OCI-LY3 (cell line): Measurements from ENCODE around the gene SUPT16H.
A peak's percentile ranks its signal among the peaks of the same experiment; 100 is the strongest.

Source experiments
- H2AFZ ChIP-seq: fragments of 200-600, 300-600 bp; shearing (Covaris generic); 2 replicates; pipeline ENCODE4 v1.6.0; 2014; ENCODE audit warnings: antibody characterized with exemption, low read depth, low read length
- H3K27ac ChIP-seq: fragments of 200-600, 300-600 bp; sonication (generic); 2 replicates; pipeline ENCODE4 v1.5.1; 2014; ENCODE audit warnings: mild to moderate bottlenecking, low read length, moderate library complexity, mixed read lengths
- H3K27me3 ChIP-seq: fragments of 200-600, 300-600 bp; sonication (generic); 2 replicates; pipeline ENCODE4 v1.6.1; 2014; ENCODE audit warnings: low read depth, low read length, mixed read lengths
- H3K36me3 ChIP-seq: fragments of 200-600, 300-600 bp; sonication (generic); replicated peaks from 2 replicates; pipeline ENCODE3; 2014; ENCODE audit warnings: low read depth, low read length, mixed read lengths
- H3K4me1 ChIP-seq: fragments of 300-600, 200-600 bp; sonication (generic); 2 replicates; pipeline ENCODE4 v1.6.1; 2014; ENCODE audit warnings: low read length, mixed read lengths
- H3K4me2 ChIP-seq: fragments of 200-600, 300-600 bp; sonication (generic); 2 replicates; pipeline ENCODE4 v1.6.1; 2014; ENCODE audit warnings: low read length, mixed read lengths
- H3K4me3 ChIP-seq: fragments of 300-600, 200-600 bp; sonication (generic); 2 replicates; pipeline ENCODE4 v1.5.1; 2014; ENCODE audit warnings: antibody characterized with exemption, mild to moderate bottlenecking, low read length, moderate library complexity
- H3K79me2 ChIP-seq: fragments of 300-600, 200-600 bp; shearing (Covaris generic); 2 replicates; pipeline ENCODE4 v1.6.1; 2014; ENCODE audit warnings: mild to moderate bottlenecking, low read length, mixed read lengths
- H3K9ac ChIP-seq: fragments of 300-600, 200-600 bp; shearing (Covaris generic); 2 replicates; pipeline ENCODE4 v1.6.0; 2014; ENCODE audit warnings: mild to moderate bottlenecking, low read length, moderate library complexity
- H3K9me3 ChIP-seq: fragments of 200-600, 300-600 bp; shearing (Covaris generic); 2 replicates; pipeline ENCODE4 v1.6.1; 2014; ENCODE audit warnings: low read length, mixed read lengths; ENCODE audit not compliant: insufficient read depth
- H4K20me1 ChIP-seq: fragments of 200-600, 300-600 bp; sonication (generic); 2 replicates; pipeline ENCODE4 v1.6.1; 2016; ENCODE audit warnings: low read length, mixed read lengths; ENCODE audit not compliant: insufficient read depth
- EZH2phosphoT487 ChIP-seq: fragments of 200-600 bp; shearing (Covaris generic); IDR thresholded peaks from 2 replicates; pipeline ENCODE4 v1.6.1; 2018; ENCODE audit warnings: antibody characterized with exemption, mixed run types, low read depth
- TF ChIP-seq, protein P1 (sequence below): fragments of 200-600, 300-600 bp; sonication (generic); IDR thresholded peaks from 2 replicates; pipeline ENCODE4 v1.5.1; 2014; ENCODE audit warnings: antibody characterized with exemption, low read length, low read depth

The SUPT16H gene

GRCh38 chr14:21320913-21321312, 62.9 kb downstream of the SUPT16H start:
- H3K27me3 ChIP-seq: peaks cover 13% of the 10 kb centered on the region
- H3K9me3 ChIP-seq: no peaks in the 10 kb centered on the region
- H3K9ac ChIP-seq: no peak overlapping the region
- no peak overlapping the region for H3K4me2 ChIP-seq
- no peaks in the 10 kb centered on the region for H4K20me1 ChIP-seq
- H2AFZ ChIP-seq: no peak overlapping the region
- H3K27ac ChIP-seq: no peak overlapping the region
- H3K36me3 ChIP-seq: no peaks in the 10 kb centered on the region
- peaks cover 22% of the 10 kb centered on the region for H3K4me1 ChIP-seq
- H3K79me2 ChIP-seq: no peaks in the 10 kb centered on the region
- H3K4me3 ChIP-seq: no peak overlapping the region
- TF ChIP-seq, protein P1, sequence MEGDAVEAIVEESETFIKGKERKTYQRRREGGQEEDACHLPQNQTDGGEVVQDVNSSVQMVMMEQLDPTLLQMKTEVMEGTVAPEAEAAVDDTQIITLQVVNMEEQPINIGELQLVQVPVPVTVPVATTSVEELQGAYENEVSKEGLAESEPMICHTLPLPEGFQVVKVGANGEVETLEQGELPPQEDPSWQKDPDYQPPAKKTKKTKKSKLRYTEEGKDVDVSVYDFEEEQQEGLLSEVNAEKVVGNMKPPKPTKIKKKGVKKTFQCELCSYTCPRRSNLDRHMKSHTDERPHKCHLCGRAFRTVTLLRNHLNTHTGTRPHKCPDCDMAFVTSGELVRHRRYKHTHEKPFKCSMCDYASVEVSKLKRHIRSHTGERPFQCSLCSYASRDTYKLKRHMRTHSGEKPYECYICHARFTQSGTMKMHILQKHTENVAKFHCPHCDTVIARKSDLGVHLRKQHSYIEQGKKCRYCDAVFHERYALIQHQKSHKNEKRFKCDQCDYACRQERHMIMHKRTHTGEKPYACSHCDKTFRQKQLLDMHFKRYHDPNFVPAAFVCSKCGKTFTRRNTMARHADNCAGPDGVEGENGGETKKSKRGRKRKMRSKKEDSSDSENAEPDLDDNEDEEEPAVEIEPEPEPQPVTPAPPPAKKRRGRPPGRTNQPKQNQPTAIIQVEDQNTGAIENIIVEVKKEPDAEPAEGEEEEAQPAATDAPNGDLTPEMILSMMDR: no peak
- TF ChIP-seq EZH2phosphoT487: no peak

- H3K27ac ChIP-seq: peak overlapping the region; percentile 55
- H3K36me3 ChIP-seq: no peaks in the 10 kb centered on the region
- peak overlapping the region; percentile 9; the same call in 1 of the 2 replicates for H3K9ac ChIP-seq
- peaks cover 25% of the 10 kb centered on the region for H3K4me1 ChIP-seq
- no peaks in the 10 kb centered on the region for H4K20me1 ChIP-seq
- TF ChIP-seq, protein P1: no peak
- no peak for TF ChIP-seq EZH2phosphoT487
- H2AFZ ChIP-seq: peak overlapping the region; percentile 72
- H3K4me2 ChIP-seq: peak overlapping the region; percentile 69
- peaks cover 6% of the 10 kb centered on the region for H3K27me3 ChIP-seq
- H3K9me3 ChIP-seq: no peaks in the 10 kb centered on the region
- H3K79me2 ChIP-seq: no peaks in the 10 kb centered on the region
- H3K4me3 ChIP-seq: peak overlapping the region; percentile 32
Measured at GRCh38 chr14:21317398-21317797, 66.4 kb downstream of the SUPT16H start.

- TF ChIP-seq EZH2phosphoT487: no peak
- TF ChIP-seq, protein P1: no peak
- H3K4me3 ChIP-seq: no peak overlapping the region
- no peaks in the 10 kb centered on the region for H3K9me3 ChIP-seq
Measured at GRCh38 chr14:21313512-21313911, 70.3 kb downstream of the SUPT16H start.

DNA sequence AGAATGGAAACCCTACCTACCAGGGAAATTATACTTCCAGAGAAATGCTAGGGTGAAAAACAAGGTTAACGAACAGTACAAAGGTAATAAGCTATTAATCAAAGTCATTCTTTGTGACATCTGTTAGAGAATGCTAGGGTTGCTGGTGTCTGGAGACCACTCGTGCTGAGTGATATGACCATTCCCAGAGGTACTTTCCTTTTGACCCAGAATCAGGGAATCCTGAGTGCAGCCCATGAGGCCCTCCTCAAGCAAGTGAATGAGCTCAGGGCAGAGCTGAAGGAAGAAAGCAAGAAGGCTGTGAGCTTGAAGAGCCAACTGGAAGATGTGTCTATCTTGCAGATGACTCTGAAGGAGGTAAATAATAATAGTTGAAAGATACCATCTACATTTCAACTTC, 72.2 kb downstream of the SUPT16H start:
- Histone ChIP-seq H3K9ac (no peak overlapping the region), H3K27ac (no peak overlapping the region), H4K20me1 (no peaks in the 10 kb centered on the region), H3K9me3 (no peaks in the 10 kb centered on the region), H3K27me3 (peaks cover 4% of the 10 kb centered on the region; the same call in 1 of the 2 replicates), H3K4me2 (peak overlapping the region; percentile 35; the same call in 1 of the 2 replicates), H3K36me3 (no peaks in the 10 kb centered on the region), H2AFZ (peak overlapping the region; percentile 58), H3K79me2 (no peaks in the 10 kb centered on the region), H3K4me3 (no peak overlapping the region), H3K4me1 (peaks cover 30% of the 10 kb centered on the region)
- no peak for TF ChIP-seq EZH2phosphoT487
- TF ChIP-seq, protein P1: no peak

More at GRCh38 chr14:21313512-21313911, 70.3 kb downstream of the SUPT16H start:
- peaks cover 28% of the 10 kb centered on the region for H3K4me1 ChIP-seq
- H4K20me1 ChIP-seq: no peaks in the 10 kb centered on the region
- no peak overlapping the region for H3K9ac ChIP-seq
- H3K36me3 ChIP-seq: no peaks in the 10 kb centered on the region
- H3K27ac ChIP-seq: no peak overlapping the region
- peaks cover 4% of the 10 kb centered on the region; the same call in 1 of the 2 replicates for H3K27me3 ChIP-seq
- H3K79me2 ChIP-seq: no peaks in the 10 kb centered on the region
- no peak overlapping the region for H2AFZ ChIP-seq
- H3K4me2 ChIP-seq: no peak overlapping the region
